Rectal smooth muscle tissue (tissue), 1 donor: ENCODE results near the gene STARD9.
"Not testable (repeated sequence)": the region's sequence is repeated elsewhere in the genome, so short reads cannot be mapped to it uniquely, and the experiment has no call there.

ENCODE experiments used
- H3K27ac ChIP-seq: one replicate; pipeline ENCODE4 v1.7.0; 2013; ENCODE audit warnings: low read depth, low read length, inconsistent platforms
- H3K27me3 ChIP-seq: one replicate; pipeline ENCODE4 v1.7.0; 2013; ENCODE audit warnings: low read length; ENCODE audit not compliant: control insufficient read depth, insufficient read depth
- H3K36me3 ChIP-seq: one replicate; pipeline ENCODE4 v1.7.0; 2013; ENCODE audit warnings: low read length; ENCODE audit not compliant: control insufficient read depth, insufficient read depth
- H3K4me1 ChIP-seq: one replicate; pipeline ENCODE4 v1.7.0; 2013; ENCODE audit warnings: low read length; ENCODE audit not compliant: control insufficient read depth, insufficient read depth
- H3K4me3 ChIP-seq: one replicate; pipeline ENCODE4 v1.7.0; 2013; ENCODE audit warnings: low read length
- H3K9ac ChIP-seq: one replicate; pipeline ENCODE4 v1.7.0; 2013; ENCODE audit warnings: low read length

STARD9 gene

DNA sequence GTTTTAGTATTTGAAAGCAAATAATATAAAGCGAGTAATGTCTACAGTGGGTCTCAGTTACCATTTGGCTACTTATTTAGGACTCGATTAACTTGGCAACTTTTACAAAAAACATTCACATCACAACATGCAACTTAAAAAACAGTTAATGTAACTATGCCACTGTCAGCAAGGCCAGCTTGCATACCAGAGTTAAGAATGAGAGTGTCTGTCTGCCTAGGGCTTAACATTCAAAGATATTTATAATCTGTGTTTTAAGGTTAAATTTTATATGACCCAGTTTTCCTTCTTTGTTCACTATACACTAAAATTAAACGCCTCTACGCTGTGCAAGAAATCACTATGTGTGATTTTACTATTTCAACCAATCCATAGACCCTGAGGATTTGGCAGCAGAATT is 166.7 kb downstream of the STARD9 start:
- Histone ChIP-seq H3K36me3 (no peaks in the 10 kb centered on the region), H3K4me3 (no peak overlapping the region), H3K27me3 (no peaks in the 10 kb centered on the region), H3K9ac (no peak overlapping the region), H3K4me1 (peaks cover 2% of the 10 kb centered on the region), H3K27ac (no peak overlapping the region)

DNA sequence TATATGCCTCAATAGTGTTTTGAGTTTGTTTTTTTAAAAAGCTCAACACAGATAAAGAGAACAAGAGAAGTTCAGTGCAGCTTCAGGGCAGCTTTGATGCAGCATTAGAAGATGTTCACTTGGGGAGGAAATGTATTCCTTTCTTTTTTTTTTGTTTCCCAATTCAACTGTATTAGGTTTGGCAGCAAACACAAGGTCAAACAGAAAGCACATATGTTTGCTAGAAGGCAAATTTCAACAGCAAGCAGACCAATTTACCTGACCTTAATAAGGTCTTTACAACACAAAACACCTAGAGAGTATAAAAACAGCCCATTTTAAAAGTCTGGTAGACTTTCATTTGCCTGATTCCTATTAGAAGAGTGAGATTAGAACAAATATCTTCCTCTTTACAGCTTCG is 168.8 kb downstream of the STARD9 start:
- Histone ChIP-seq H3K36me3 (no peaks in the 10 kb centered on the region), H3K4me3 (no peak overlapping the region), H3K27ac (no peak overlapping the region), H3K9ac (no peak overlapping the region), H3K27me3 (no peaks in the 10 kb centered on the region), H3K4me1 (no peaks in the 10 kb centered on the region)

- no peak overlapping the region for H3K27ac ChIP-seq
- no peaks in the 10 kb centered on the region for H3K36me3 ChIP-seq
- H3K4me1 ChIP-seq, result no peaks in the 10 kb centered on the region
- H3K9ac ChIP-seq, result no peak overlapping the region
- no peaks in the 10 kb centered on the region for H3K27me3 ChIP-seq
- no peak overlapping the region for H3K4me3 ChIP-seq
Observed at GRCh38 chr15:42749266-42749665, 173.9 kb downstream of the STARD9 start.

- no peak overlapping the region for H3K27ac ChIP-seq
- H3K27me3 ChIP-seq, result no peaks in the 10 kb centered on the region
- H3K9ac ChIP-seq, result no peak overlapping the region
- H3K36me3 ChIP-seq, result no peaks in the 10 kb centered on the region
- no peaks in the 10 kb centered on the region for H3K4me1 ChIP-seq
- no peak overlapping the region for H3K4me3 ChIP-seq
Observed at GRCh38 chr15:42750306-42750705, 174.9 kb downstream of the STARD9 start.

- no peak overlapping the region for H3K27ac ChIP-seq
- no peaks in the 10 kb centered on the region for H3K4me1 ChIP-seq
- H3K9ac ChIP-seq, result no peak overlapping the region
- no peak overlapping the region for H3K4me3 ChIP-seq
- no peaks in the 10 kb centered on the region for H3K36me3 ChIP-seq
- H3K27me3 ChIP-seq, result no peaks in the 10 kb centered on the region
Observed at GRCh38 chr15:42759093-42759492, 183.7 kb downstream of the STARD9 start.

- H3K27ac ChIP-seq, result no peak overlapping the region
- H3K4me1 ChIP-seq, result no peaks in the 10 kb centered on the region
- H3K36me3 ChIP-seq, result no peaks in the 10 kb centered on the region
Observed at GRCh38 chr15:42760759-42761158, 185.4 kb downstream of the STARD9 start.

DNA sequence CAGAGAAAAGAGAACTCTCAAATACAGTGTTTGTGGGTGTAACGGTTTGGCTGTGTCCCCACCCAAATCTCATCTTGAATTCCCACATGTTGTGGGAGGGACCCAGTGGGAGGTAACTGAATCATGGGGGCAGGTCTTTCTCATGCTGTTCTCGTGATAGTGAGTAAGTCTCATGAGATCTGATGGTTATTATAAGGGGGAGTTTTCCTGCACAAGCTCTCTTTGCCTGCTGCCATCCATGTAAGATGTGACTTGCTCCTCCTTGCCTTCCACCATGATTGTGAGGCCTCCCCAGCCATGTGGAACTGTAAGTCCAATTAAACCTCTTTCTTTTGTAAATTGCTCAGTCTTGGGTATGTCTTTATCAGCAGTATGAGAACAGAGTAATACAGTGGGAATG is 186.4 kb downstream of the STARD9 start:
- H3K36me3 ChIP-seq, H3K4me3 ChIP-seq, H3K27ac ChIP-seq, H3K9ac ChIP-seq, H3K4me1 ChIP-seq, H3K27me3 ChIP-seq: not testable (repeated sequence)

More at GRCh38 chr15:42760759-42761158, 185.4 kb downstream of the STARD9 start:
- Histone ChIP-seq H3K27me3 (no peaks in the 10 kb centered on the region), H3K9ac (no peak overlapping the region), H3K4me3 (no peak overlapping the region)

DNA sequence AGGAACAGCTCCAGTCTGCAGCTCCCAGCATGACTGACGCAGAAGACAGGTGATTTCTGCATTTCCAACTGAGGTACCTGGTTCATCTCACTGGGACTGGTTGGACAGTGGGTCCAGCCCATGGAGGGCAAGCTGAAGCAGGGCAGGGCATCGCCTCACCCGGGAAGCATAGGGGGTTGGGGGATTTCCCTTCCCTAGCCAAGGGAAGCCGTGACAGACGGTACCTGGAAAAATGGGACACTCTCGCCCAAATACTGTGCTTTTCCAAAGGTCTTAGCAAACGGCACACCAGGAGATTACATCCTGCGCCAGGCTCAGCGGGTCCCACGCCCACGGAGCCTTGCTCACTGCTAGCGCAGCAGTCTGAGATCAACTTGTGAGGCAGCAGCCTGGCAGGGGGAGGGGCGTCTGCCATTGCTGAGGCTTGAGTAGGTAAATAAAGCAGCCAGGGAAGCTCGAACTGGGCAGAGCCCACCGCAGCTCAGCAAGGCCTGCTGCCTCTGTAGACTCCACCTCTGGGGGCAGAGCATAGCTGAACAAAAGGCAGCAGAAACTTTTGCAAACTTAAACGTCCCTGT is 188.8 kb downstream of the STARD9 start:
- H3K27ac ChIP-seq, H3K4me1 ChIP-seq, H3K36me3 ChIP-seq, H3K9ac ChIP-seq, H3K27me3 ChIP-seq, H3K4me3 ChIP-seq: not testable (repeated sequence)

DNA sequence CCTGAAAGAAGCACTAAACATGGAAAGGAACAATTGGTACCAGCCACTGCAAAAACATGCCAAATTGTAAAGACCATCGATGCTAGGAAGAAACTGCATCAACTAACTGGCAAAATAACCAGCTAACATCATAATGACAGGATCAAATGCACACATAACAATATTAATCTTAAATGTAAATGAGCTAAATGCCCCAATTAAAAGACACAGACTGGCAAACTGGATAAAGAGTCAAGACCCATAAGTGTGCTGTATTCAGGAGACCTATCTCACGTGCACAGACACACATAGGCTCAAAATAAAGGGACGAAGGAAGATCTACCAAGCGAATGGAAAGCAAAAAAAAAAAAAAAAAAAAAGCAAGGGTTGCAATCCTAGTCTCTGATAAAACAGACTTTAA is 190.7 kb downstream of the STARD9 start:
- not testable (repeated sequence) for H3K4me1 ChIP-seq, H3K36me3 ChIP-seq, H3K4me3 ChIP-seq, H3K27ac ChIP-seq, H3K27me3 ChIP-seq, H3K9ac ChIP-seq
